HG02885 (cell line): ENCODE measurements around the gene DNAAF3.
"Not testable (repeated sequence)": the region's sequence is repeated elsewhere in the genome, so short reads cannot be mapped to it uniquely, and the experiment has no call there.

ENCODE experiments used
- ATAC-seq: cut with Tn5 transposase; IDR thresholded peaks from one replicate; pipeline ENCODE4 v1.9.1; 2021; ENCODE audit warnings: mild to moderate bottlenecking; ENCODE audit not compliant: unreplicated experiment, poor library complexity

The DNAAF3 gene

DNA sequence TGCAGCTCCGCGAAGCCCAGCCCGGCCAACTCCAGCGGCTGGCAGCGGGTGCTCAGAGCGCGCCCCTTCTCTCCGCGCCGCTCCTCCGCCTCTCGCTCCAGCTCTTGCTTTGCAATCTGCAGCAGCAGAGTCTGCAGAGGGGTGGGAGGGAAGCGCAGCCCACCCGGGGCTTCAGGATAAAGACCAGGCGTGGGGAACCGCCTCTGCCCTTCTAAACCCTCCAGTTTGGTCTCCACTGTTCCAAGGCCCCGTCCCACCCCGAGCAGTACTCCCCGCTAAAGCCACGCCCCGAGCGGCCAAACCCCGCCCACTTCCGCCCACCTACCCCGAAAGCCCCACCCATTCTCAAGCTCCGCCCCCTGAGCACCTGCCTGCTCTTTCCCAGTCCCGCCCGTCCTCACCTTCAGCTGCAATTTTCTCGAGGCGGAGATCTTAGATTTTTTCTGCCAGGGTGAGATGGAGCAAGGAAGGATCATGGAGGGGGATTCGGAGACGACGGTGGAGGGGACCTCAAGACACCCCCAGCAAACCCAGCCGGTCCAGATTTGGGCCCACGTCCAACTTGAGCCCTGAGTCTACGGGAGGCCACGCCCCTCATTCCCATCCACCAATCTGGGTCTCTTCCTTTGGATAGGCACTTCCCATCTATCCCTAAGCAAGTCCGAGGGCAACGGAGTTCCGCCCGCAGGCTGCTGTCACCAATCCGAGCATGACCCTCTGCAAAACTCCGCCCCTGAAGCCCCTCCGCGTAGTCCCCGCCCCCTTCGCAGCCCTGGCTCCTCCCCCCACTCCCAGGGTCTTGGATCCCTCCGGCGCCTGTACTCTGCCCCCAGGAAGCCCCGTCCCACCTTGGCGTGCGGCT is 10.0 kb downstream of the DNAAF3 start:
- ATAC-seq, result no peak

DNA sequence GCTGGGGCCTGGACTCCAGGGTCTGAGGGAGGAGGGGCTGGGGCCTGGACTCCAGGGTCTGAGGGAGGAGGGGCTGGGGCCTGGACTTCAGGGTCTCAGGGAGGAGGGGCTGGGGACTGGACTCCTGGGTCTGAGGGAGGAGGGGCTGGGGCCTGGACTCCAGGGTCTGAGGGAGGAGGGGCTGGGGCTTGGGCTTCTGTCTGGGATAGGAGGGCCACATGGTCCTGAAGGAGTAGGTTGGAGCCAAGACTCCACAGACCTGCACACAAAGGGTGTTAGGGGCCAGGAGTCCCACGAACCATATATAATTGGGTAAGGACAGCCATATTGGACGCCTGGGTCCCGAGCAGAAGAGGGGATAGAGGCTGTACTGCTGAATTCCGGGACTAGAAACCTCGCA is 10.6 kb downstream of the DNAAF3 start:
- not testable (repeated sequence) for ATAC-seq

DNA sequence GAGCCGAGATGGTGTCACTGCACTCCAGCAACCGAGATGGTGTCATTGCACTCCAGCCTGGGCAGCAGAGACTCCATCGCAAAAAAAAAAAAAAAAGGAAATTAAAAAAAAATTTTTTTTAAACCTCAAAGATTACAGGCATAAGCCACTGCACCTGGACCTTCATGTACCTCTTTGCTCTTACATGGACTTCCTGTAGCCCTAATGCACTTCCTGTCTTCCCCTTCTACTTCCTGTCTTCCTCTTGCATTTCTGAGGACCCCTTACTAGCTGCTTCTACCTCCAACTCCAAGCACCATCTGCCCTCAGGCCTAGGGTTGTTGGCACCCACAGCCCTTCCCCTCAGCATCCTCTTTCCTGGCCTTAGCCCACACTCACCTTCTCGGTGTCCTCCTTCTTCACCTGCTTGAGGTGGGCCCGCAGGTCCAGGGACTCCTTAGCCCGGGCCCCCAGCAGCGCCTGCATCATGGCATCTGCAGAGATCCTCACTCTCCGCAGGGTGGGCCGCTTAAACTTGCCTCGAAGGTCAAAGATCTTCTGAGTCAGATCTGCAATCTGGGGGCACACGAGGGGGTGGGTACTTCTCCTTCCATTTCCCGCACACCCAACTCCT is 12.7 kb downstream of the DNAAF3 start:
- no peak for ATAC-seq

DNA sequence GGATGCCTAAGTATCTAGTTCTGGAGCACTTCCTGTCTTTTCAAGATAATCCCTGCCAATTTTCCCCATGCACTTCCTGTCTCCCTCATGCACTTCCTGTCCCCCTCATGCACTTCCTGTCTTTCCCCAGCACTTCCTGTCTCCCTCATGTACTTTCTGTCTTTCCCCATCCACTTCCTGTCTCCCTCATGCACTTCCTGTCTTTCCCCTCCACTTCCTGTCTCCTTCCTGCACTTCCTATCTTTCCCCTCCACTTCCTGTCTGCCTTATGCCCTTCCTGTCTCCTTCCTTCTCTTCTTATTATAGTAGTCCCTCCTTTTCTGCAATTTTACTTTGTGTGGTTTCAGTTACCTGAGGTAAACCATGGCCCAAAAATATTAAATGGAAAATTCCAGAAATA is 14.4 kb downstream of the DNAAF3 start:
- no peak for ATAC-seq

DNA sequence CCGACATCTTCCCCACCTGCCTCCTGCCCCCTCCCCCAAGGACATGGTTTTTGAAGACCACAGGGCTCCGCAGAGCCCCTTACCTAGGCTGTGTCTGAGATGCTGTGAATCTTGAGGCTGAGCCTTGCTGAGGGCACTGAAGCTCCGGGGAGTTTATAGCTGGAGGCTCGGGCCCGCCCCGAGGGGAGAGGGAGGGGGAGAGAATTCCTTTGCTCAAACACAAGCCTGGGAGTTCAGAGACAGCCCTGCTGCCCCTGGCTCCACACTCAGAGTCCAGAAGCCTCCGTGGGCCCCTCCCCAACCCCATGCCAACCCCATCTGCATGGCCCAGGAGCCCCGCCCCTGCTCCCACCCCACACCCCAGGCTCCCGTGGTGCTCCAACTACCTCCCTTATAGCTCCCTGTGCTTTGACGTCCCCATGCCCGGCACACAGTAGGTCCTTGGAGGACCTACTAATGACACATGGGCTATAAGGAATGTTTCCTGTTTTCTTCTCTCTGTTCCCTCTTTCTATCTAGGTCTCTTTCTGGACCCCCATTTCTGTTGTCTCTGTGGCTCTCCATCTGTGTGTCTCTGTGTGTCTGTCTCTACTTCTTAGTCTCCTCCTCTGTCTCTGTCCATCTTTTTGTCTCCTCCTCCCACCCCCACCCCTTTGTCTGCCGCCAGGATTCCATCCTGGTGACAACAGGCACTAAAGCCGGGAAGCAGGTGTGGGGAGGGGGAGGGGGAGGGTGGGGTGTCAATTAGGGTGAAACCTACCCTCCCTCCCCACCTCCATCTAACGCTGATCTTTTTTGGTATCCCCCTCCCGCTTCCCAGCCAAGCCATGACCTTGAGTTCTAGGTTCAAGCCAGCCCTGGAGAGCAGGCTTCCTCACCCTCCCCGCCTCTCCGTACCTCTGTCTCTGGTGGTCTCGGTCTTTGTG is 17.1 kb downstream of the DNAAF3 start, which contains the start of gene TNNT1:
Gene TNNT1, minus strand, starts transcription at position 129 of the 926 bp plus-strand sequence. CDS start 2,049 bp downstream, outside the sequence.
- no peak for ATAC-seq

DNA sequence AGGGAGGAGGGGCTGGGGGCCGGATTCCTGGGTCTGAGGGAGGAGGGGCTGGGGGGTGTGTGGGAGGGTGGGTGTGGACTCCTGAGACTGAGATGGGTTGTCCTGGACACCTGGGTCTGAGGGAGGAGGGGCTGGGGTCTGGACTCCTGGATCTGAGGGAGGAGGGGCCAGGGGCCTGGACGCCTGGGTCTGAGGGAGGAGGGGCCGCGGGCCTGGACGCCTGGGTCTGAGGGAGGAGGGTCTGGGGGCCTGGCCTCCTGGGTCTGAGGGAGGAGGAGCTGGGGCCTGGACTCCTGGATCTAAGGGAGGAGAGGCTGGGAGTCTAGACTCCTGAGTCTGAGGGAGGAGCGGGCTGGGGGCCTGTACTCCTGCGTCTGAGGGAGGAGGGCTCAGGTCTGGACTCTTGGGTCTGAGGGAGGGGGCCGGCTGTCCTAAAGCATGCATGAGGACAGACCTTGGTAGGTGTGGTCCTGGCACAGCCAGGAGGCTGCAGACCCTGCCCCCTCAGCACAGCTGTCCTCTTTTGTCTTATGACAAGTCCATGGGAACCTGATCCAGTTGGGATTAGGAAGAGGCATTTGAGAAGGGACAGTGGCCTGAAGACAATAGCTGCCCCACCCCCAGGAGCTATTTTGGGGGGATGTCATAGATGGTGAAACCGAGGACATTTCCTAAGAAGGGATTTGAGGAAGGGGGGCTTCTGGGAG is 18.7 kb downstream of the DNAAF3 start:
- ATAC-seq, result no peak

DNA sequence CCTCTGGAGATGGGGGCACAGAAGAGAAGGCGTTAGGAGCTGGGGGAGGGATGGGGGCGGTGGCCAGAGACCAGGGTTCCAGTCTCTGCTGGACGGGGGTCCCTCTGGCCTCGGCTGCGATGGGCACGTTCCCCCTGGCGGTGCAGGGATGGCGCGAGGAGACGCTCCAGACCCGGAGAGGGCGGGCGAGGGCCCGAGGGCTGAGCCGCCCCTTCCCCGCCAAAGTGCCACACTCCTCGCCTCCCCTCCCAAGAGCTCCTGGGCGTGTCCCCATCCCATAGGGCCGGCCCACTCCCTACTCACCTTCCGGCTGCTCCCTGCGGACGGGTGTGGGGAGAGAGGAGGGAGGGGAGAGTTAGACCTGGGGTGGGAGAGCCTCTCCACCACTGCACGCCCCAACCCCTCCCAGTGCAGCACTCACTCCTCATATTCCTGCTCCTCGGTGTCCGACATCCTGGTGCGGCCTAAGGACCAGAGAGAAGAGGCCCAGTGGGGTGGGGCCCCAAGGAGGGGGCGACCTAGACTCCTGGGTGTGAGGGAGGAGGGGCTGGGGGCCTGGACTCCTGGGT is 19.6 kb downstream of the DNAAF3 start:
- ATAC-seq, result no peak

DNA sequence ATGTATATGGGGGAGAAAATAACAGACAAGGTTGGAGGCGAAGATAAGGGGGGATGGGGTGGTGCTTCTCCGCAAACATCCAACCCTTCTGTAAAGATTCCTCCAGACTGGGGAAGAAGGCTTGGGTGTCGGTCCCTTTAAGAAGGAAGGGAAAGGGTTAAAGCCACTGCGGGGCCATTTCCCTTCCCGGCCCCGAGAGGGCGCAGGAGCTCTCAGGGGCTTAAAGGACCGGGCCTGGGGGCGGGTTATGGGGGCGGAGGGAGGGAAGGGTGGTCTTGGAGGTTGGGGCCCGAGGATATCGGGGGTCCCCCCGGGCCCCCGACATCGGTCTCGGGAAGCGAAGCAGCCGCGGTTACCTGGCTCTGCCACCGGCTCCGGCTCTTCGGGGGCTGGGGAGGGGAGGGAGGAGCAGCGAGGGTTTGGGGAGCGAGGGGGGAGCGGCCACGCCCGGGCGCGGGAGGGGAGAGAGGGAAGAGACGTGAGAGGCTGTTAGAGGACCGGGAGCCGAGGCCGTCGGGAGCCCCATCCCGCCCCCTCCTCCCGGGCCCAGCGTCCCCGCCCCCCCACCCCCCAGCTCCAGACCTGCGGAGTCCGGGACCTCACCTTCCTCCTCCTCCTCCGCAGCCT is 20.2 kb downstream of the DNAAF3 start:
- ATAC-seq, result no peak

DNA sequence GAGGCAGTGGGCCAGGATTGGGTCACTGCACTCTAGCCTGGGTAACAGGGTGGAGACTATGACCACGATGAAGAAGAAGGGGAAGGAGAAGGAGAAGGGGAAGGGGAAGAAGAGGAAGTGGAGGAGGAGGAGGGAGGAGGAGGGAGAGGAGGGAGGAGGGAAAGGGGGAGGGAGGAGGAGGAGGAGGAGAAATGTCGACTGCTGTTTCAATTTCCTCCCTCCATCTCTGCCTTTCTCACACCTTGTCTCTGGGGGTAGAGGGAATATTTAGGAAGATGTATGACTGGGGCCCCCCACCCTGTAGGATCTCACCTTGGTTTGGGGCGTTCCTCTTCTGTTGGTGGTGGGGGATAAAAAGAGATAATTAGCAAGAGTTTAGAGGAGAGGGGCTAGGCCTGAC is 21.2 kb downstream of the DNAAF3 start:
- ATAC-seq, result no peak

DNA sequence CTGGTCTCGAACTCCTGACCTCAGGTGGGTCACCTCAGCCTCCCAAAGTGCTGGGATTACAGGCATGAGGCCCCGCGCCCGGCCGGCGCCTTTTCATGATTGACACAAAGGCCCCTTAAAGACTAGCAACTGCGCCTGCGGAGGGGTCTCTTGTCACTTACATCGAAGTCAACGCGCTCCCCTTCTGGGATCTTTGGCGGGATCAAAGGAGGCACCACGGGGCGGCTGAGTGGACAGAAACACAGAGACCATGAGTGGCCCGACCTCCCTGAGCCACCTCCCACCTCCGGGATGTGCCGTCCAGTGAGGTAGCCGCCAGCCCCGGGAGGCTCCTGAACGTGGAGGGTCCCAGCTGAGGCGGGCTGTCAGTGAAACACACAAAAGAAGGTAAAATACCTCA is 24.7 kb downstream of the DNAAF3 start:
- ATAC-seq, result no peak

DNA sequence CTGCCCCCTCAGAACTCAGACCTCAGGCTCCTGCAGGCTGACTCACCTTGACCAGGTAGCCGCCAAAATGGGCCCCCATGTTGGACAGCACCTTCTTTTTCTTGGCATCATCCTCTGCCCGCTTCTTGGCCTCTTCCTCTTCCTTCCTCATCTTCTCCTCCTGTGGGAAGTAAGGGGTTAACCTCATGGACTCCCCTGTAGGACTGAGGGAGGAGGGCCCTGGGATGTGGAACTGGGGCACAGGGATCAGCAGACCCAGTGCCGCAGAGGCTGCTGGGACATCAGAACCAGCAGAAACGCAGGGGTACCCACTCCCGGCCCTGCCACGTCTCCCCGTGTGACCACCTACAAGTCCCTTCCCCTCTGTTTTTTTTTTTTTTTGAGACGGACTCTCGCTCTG is 28.5 kb downstream of the DNAAF3 start:
- ATAC-seq, result no peak

DNA sequence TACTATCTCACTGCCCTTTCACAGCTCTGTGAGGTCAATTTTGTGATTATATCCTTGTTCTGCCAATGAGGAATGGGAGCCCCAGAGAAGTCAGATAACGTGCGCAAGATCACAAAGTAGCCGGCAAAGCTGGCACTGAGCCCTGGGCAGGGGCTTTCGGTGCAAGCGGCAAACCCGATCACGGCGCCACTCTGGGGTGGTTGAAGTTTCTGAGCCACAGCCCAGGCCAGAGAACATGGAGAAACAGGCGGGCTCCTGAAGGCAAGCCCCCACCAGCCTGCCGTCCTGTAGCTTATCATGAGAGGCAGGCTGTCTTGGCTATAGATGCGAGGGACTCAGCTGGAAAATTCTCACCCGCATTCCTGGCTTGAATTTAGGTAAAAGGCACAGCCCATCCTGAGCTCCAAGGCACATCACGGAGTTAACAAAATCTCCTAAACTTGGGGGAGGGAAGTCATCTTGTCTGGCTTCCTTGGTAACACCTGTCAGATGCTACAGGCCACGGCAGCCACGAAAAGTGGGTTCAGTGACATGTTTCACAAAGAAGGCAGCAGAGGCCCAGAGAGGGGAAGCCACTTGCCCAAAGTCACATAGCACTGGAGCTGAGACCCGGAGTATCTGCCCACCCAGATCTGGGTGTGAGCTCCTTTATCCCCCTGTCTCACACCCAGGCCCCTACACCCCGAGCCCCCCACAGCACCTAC is 29.9 kb downstream of the DNAAF3 start:
- no peak for ATAC-seq

DNA sequence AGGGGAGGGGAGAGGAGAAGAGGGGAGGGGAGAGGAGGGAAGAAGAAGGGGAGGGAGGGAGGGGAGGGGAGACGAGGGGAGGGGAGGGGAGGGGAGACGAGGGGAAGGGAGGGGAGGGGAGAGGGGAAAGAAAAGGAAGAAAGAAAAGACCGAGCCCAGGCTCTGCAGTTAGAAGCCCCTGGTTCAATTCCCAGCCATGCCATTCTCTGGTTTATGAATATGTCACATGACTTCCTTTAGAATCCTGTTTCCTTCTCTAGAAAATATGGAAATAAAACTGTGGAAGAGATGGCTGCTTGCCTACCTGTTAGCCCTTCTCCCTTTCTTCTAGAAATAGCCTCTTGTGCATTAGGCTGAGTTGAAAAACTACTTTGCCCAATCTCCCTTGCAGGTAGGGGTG is 31.7 kb downstream of the DNAAF3 start:
- no peak for ATAC-seq

DNA sequence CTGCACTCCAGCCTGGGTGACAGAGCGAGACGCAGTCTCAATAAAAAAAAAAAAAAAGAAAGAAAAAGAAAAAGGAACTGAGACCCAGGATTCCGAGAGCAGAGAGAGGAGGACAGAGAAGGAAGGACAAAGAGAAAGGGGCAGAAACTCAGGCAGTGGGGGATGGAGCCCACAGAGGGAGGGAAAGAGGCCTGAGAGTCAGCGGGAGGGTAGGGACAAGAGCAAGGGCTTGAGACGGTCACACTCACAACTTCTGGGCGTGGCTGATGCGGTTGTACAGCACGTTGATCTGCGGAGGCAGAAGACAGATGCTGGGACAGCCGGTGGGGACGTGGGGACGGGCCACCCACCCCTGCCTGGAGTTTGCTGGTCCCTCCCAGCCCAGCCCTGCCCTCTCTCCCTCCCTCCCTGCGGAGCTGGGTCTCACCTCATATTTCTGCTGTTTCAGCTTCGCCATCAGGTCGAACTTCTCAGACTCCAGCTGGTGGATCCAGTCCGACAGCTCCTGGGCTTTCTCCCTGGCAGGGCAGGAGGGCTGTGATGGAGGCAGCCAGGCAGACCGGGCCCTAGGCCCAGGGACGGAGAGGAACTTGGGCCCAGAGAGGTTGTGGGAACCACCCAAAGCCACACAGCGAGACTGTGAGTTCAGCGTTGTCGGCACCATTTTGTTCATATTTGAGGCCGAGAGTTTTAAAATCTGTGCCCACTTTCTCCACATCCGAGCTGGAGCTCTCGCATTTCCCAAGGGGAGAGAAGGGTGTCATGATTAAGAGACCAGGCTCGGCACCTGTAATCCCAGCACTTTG is 32.6 kb downstream of the DNAAF3 start:
- no peak for ATAC-seq

DNA sequence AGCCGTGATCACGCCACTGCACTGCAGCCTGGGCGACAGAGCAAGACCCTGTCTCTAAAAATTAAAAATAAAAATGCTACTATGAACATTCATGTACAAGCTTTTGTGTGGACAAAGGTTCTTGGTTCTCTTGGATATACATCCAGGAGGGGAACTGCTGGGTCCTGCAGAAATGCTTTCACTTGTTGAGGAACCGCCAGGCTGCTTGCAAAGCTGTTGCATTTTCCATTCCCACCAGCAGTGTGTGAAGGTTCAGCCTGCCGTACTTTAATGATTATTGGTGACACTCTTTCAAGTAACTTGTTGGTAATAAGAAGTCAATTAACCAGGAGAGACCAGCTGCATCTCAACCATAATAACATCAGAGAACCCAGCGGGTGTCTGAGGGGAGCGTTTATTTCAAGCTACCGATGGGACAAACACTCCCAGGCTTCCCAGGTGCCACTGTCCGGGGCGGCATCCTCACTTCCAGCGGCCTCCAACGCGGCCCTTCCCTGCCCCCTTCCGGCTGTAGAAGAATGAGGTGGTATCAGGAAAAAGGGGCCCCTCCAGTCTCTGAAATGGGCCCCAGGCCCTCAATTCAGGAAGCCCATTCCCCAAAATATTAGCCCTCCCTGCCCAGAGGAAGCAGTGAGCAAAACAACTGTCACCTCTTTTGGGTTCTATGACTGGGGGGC is 33.8 kb downstream of the DNAAF3 start:
- no peak for ATAC-seq

DNA sequence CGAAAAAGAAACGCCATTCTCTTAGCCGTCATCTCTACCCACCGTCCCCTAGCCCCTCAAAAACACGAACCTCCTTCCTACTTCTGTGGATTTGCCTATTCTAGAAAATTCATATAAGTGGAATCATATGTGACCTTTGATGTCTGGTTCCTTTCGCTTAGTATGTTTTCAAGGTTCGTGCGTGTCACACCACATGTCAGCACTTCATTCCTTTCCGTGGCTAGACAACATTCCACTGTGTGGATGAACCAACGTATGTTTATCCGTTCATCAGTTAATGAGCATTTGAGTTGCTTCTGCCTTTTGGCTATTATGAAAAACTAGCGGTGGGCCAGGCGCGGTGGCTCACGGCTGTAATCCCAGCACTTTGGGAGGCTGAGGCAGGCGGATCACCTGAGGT is 35.0 kb downstream of the DNAAF3 start:
- ATAC-seq, result no peak

DNA sequence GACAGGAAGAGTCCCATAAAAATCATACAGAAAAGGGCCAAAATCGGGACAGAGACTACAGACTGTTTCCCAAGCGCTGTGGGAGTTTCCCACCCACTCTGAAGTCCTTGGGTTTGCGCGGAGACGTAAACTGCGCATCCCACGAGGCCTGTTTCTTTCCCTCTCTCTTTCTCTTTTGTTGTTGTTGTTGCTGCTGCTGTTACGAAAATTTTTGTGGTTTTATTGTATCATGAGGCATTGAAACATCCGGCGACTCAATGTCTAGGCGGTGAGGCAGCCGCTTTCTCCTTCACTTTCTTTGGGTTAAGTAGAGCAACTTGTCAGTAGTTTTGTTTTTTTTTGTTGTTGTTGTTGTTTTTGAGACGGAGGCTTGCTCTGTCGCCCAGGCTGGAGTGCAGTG is 47.4 kb downstream of the DNAAF3 start:
- ATAC-seq, result no peak
